ENCODE results near the gene P3H4.
"Not testable (repeated sequence)": the region's sequence is repeated elsewhere in the genome, so short reads cannot be mapped to it uniquely, and the experiment has no call there.

GRCh38 chr17:41851382-41851781 lies 39.6 kb upstream of the P3H4 start:
- TF ChIP-seq CTCF, POLR2A (IDR thresholded peaks at IDR 0.05): not testable (repeated sequence)
